Measurements from ENCODE around the gene AGFG2.
"Not testable (repeated sequence)": the region's sequence is repeated elsewhere in the genome, so short reads cannot be mapped to it uniquely, and the experiment has no call there.

AGFG2 gene

GRCh38 chr7:100553032-100553431 lies 14.0 kb downstream of the AGFG2 start:
- DNase-seq: no peak

DNA sequence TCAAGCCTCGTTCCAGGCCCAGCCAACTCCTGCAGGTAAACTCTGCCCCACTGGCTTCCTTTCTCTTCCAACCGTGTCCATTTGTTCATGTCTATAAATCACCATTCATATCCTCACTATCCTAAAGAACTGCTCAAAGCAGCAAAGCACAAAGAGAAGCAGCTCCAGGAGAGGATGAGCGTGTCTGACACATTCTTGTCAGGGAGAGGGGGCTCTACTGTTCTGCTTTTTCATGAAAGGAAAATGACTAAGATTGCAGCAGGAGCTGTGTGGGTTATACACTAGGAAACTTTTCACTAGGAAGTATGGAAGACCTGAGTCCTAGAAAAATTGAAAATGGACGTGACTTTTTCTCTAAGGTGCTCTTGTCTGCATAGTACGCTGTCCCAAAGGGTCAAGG lies 16.7 kb downstream of the AGFG2 start:
- DNase-seq: no peak

- no peak for DNase-seq
These were observed 17.5 kb downstream of the AGFG2 start for GRCh38 chr7:100556541-100556940.

DNA sequence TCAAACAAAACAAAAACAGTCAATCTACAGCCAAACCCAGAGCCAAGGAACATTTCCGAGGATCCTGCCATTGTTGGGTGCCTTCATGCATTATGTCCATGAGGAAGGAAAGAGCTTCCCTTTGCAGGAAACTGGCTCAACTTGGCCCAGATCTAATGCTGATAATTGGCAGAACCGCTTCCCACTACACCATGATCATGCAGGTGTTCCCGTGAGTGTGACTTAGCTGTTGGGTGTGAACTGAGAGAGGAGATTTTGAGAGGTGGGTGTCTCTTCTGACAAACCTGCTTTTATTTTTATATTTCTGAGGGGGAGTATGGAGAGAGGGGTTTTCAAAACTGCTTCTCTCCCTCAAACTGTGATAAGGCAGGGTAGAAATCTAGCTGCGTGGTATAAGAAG lies 20.1 kb downstream of the AGFG2 start:
- DNase-seq: no peak

GRCh38 chr7:100561491-100562194 lies 22.6 kb downstream of the AGFG2 start:
- DNase-seq: no peak

GRCh38 chr7:100562195-100563099 lies 23.4 kb downstream of the AGFG2 start:
- no peak for DNase-seq

DNA sequence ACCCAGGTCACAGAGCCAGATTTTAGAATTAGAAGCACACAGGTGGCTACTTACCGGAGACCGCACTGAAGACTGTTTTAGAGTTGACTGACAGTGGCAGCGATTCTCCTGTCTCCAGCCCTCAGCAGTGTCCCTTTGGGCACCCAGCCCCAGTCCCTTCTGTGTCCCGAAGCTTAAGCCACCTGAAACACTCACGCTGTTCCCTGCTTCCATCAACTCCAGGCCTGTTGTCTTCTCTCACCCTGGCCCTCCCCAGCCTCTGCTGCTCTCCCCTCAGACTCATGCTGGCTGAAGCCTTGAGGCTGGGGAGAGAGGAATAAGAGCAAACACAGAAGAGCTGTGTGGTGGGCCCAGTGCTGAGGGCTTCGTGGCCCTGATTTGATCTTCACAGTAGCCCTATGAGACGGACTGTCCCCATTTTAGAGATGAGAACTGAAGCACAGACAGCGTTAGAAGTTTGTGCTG lies 24.1 kb downstream of the AGFG2 start:
- DNase-seq: no peak

DNA sequence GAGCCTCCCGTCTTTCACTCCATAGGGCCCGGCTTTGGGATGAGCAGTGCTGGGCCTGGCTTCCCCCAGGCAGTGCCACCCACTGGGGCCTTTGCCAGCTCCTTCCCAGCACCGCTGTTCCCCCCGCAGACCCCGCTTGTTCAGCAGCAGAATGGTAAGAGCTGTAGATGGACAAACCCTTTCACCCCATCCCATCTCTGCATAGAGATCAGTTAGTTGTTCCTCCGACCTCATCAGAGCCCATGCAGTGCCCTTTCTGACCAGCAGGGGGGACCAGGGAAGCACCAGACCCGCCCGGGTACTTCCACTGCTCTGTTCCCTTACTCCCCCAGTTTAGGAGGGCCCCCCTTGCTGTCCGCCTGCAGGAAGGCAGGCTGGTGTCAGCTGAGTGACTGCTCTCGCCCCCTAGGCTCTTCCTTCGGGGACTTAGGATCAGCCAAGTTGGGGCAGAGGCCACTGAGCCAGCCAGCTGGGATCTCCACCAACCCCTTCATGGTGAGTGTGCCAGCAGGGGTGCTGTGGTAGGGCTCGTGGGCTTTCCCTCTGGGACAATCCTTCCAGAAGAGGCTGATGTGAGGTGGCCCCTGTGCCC lies 24.9 kb downstream of the AGFG2 start:
- DNase-seq: no peak

GRCh38 chr7:100564405-100564804 lies 25.4 kb downstream of the AGFG2 start:
- DNase-seq: not testable (repeated sequence)

DNA sequence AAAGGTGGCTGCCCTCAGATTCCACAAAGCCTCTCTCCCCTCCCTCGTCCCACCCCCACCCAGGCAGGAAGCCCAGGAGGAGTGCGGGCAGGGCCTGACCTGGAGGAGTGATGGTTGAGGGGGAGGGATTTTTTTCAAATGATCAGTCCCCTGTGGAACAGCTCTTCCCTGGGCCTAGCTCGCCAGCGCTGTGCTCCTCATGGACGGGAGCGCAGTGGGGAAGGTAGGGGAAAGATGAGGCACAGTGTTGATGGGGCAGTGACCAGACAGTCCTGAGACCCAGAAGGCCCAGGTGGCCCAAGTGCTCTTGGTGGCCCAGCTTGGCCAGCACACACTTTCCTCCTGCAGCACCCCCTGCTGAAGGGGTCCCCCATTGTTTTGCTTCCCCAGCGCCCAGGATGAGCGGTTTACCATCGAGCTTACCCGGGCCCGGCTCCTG lies 26.1 kb downstream of the AGFG2 start:
- no peak for DNase-seq

GRCh38 chr7:100566018-100566531 lies 27.1 kb downstream of the AGFG2 start:
- no peak for DNase-seq

DNA sequence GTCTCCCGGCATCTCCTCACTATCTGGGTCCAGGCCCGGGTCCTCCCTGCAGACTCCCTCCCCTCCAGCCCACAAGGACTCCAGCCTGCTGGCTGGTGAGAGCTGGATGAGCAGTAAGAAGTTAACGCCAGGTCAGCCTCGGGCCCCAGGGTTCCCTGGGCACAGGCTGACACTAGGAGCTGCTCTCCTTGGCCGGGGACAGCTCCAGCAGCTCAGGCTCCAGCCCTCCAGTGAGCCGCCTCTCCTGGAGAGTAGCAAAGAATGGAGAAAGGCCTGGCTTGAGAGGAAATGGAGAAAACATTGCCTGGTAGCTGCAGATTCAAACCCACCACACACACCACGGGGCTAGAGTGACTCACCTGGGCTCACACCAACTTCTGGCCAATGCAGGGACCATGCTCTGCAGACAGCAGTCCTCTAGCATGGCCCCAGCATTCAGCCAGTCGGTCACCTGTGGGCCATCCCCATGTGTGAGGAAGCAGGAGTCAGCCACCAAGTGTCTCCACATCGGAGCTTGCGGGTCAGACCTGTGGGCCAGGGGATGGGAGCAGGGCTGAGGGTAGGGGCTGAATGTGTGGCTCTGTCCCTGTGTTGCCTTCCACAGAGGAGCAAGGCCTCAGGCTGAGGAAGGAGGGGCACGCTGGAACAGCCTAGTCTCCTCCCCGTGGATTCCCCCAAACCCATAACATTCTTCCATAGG lies 28.2 kb downstream of the AGFG2 start:
- DNase-seq: no peak

DNA sequence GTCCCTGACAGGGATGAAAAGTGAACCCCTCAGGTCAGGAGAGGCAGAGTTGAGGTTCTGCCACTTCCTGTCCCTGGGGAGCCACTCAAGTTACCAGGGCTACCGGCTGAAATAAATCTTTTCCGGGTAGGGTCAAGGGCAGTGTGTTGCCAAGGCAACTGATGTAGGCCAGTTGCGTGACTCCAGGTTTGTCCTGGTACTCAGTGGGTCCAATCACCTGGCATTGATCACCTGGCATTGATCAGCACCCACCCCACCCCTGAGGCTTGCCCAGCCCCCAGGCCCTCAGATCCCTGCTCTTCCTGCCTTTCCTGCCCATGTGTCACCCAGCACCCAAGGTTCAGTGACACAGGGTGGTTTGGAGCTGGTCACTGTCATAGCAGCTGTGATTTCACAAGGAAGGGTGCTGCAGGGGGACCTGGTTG lies 28.8 kb downstream of the AGFG2 start:
- DNase-seq: no peak

- DNase-seq: no peak
These were observed 29.3 kb downstream of the AGFG2 start for GRCh38 chr7:100568176-100568895.

GRCh38 chr7:100568896-100569844 lies 30.2 kb downstream of the AGFG2 start:
- DNase-seq: peak; percentile 21

DNA sequence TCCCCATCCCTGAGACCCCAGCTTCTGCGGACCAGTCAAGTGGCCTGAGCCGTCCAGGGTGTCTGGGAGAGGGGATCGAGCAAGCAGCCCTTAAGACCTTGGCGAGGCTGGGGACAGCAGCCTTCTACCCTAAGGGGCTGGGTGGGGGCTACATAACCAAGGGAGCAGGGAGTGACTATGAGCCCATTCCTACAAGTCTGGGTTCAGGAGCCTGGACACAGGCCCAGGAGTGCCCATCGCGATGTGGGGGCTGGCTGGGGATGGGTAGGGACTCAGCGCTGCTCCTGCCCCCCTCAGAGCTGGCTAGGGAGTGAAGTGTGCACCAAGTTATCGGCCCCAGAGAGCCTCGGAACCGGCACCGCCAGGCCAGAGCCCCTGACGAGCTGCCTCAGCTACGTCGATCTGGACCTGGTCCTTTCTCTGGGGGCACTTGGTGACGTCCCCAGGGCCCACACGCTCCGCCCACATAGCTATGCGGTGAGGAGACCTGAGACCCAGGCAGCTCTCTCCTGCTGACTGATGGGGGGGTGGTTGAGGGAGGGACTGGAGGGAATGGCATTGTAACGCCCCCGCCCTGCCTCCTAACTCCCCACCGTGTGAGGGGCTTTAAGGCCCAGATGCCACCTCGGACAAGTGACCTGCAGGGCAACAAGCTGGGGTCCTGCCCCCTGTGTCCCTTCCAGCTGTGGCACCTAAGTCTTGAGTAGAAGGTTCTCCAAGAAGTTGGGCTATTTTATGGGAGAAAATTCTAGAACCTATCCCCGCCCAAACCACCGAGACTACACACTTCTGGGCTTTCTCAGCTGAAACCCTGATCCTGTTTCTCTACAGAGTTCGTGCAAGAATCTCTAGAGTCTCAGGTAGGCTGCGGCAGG lies 32.2 kb downstream of the AGFG2 start:
- no peak for DNase-seq

DNA sequence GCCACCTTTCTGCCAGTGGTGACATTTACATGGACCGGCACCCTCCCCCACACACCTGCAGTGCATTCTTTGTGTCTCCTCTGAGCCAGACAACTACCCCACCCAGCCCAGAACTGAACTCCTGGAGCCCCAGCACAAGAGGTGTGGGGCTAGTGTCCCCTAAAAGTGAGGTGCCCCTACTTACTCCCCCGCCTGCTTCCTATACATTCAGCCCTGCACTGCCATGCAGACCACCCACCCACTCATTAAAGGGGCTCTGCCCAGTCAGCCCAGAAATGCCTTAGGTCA lies 32.8 kb downstream of the AGFG2 start:
- no peak for DNase-seq

DNA sequence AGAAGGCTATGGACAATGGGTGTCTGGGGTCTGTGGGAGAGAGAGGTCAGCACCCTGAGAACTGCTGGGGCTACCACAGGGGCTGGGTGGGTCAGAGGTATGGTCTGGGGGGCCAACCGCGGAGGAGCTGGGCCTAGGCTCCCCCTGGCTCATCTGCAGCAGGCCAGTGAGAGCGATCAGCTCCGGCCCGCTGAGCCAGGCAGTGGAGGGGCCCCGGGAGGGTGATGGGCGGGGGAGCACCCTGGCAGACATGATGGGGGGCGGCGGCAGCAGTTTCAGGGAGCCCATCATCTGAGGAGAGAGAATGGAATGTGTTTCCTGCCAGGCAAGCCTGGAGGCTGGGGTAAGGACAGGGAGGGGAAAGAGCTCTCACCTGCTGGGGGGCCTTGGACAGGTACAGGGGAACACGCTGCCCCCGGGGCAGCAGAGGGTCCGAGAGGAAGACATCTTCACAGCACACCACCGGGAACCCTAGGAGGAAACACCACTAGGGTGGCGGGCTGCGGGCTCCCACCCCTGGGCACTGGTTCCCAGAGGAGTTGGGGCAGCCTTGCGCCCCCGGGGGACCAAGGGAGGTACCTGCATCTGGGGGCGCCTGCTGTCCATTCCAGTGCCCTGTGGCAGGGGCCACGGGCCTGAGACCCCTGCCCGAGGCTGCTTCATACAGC lies 33.4 kb downstream of the AGFG2 start:
- no peak for DNase-seq

GRCh38 chr7:100572949-100573675 lies 34.1 kb downstream of the AGFG2 start:
- DNase-seq: no peak
